CD4-positive, alpha-beta T cell treated with Interferon gamma for 1 hour (primary cell): ENCODE results near the gene EEF1AKMT1.
A peak's percentile ranks its signal among the peaks of the same experiment; 100 is the strongest.

Experiments used
- DNase-seq: peaks from one replicate; pipeline ENCODE4 v3.0.0-alpha.2; 2020

Gene EEF1AKMT1

DNA sequence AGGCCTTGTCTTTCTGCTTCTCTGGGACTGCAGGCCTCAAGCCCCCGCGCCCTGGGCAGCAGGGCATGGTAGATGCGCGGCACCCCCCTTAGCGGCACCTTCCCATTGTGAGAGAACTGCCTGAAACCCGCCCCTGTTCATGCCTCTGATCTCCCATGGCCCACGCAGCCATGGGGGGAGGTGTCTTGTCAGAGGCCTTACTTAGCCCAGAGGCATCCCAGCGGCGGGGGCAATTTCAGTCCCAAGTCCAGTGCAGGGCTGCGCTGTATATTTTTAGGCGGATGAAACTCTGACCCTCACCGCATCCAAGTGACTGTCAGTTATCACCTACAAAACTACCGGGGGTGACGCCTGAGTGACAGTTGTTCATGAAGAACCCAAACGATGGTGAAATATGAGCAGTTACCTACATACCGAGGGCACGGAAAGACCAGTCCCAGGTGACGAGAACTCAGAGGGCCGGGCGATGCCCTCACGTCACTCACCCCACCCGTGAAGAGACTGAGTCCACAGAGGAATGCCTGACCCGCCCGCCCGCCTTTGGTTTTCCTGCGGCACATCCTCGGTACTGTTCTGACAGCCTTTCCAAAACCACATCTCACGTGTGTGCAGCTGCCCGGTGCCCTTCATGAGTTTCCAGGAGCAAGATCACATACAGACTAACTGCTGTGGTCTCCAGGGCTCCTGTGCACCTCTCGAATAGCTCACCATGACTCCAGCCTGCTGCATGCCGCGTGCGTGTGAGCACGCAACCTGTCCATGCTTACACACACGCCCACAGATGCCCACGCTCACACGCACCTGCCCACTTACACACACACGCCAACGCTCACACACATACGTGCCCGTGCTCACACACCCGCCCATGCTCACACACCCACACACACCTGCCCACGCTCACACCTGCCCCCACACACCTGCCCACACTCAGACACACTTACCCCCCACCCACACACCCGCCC is 55.9 kb downstream of the EEF1AKMT1 start:
- no peak for DNase-seq

- DNase-seq = no peak
Observed at GRCh38 chr13:20716951-20717350, 56.8 kb downstream of the EEF1AKMT1 start.

- no peak for DNase-seq
Observed at GRCh38 chr13:20715330-20715712, 58.4 kb downstream of the EEF1AKMT1 start.

GRCh38 chr13:20714563-20715329 is 59.0 kb downstream of the EEF1AKMT1 start:
- DNase-seq = no peak

DNA sequence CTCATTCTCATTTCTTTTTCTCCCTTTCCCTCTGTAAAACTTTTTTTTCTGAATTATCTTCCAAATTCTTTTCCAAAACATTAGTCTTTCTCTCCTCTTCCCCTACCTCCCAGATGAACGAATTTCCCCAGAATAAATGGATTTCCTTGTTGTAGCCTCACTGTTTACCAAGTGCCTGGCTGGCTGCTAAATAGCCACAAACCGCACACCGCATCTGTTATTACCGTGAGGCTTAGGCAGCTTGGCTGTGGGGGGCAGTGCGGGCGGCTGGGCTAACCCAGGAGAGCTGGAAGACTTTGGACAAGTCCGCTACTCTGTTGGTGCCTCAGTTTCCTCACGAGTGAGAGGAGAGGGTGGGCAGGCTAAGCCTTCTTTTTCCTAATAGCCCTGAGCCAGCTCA is 59.6 kb downstream of the EEF1AKMT1 start:
- no peak for DNase-seq

DNA sequence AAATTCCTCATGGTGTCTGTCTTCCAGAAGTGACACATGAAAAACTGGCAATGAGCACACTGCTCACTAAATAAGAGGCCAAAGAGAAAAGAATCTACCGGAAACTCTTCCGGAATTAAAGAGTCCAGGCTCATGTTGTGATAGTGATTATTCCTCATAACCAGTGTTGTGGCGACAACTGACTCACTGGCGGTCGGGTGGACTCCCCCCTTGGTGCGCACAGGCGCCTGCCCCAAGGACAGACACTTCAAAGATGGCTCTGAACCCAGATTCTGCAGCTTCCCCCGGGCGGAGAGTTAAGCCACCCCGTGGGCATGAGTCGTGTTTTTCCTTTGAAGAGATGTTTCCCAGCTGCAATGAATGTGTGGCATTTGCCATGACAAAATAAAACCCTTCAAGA is 60.0 kb downstream of the EEF1AKMT1 start:
- DNase-seq = no peak

DNA sequence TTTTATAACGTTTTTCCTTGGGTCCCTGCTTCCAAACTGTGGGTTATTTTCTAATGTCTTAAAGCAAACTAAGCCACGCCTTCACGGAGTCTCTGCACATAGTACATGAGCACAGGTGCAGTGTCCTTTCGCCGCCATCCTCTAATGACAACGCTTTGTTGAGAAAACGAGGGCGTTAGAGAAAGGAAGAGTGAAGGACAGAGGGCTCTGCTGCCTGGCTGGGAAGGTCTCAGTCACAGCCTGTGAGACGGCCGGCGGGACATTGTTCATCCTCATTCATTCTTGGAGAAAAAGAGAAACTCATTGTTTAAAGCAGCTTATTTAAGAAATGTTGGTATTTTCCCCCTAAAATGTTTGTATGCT is 60.8 kb downstream of the EEF1AKMT1 start:
- DNase-seq = no peak

- no peak for DNase-seq
Observed at GRCh38 chr13:20711301-20712044, 62.3 kb downstream of the EEF1AKMT1 start.

DNA sequence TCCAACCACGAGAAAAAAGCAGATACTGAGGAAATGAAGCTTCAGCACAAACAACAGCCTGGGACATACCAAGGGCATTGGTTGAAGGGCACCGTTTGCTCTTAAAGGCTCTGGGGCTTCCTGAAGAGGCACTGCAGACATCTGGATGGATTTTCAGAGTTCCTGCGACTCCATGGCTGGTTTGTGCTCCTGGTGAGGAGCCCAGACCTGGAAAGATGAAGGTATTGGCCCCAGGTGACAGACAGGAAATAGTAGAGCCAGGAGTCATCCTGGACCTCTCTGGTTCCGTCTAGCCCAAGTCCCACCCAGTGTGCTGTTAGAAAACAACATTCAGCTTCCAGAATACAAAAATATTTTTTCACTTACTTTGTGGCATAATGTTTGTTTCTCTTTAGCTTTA is 64.0 kb downstream of the EEF1AKMT1 start:
- DNase-seq = no peak

GRCh38 chr13:20709369-20709768 is 64.4 kb downstream of the EEF1AKMT1 start:
- no peak for DNase-seq

GRCh38 chr13:20708216-20708615 is 65.5 kb downstream of the EEF1AKMT1 start:
- no peak for DNase-seq

DNA sequence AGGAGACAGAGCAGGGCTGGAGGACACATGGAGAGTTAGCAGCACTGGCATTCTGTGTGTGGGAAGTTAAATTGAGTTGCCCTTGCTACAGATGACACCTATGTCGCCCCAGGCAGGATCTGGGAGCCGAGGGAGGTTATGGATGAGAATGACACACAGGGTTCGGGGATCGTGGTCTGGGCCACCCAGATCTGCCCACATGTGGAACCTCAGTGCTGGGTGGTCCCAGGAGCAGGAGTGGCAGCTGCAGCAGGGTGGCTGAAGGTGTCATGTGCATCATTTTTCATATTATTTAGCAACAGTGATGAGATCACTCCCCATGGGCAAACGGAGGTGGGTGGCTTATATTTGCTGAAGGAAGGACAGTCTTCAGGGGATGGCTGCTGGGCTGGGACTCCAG is 67.1 kb downstream of the EEF1AKMT1 start:
- no peak for DNase-seq

DNA sequence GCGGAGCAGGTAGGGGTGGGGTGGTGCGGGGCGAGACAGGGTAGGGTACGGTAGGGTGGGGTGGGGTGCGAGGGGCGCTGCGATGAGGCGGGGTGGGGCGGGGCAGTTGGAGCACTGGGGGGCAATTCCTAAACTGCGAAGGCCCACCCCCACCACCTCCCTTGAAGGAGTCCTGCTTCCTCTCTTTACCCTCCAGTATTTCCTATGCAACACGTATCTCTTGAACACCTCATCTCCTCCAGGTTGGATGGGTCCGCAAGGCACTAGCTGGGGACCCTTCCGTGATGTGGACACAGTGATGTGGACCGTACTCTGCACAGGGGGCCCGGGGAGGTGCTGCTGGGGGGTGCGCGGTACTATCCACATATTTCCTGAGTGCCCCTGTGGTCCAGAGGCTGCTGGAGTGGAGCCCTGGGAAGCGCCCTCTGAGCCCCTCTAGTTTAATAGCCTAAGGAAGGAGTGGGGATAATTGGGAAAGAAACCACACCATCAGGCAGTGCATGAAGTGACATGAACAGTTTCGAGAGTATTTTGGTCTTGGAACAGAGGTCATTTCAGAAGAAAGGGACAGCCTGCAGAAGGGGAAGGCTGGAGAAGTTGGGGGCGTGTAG is 69.2 kb downstream of the EEF1AKMT1 start:
- no peak for DNase-seq

DNA sequence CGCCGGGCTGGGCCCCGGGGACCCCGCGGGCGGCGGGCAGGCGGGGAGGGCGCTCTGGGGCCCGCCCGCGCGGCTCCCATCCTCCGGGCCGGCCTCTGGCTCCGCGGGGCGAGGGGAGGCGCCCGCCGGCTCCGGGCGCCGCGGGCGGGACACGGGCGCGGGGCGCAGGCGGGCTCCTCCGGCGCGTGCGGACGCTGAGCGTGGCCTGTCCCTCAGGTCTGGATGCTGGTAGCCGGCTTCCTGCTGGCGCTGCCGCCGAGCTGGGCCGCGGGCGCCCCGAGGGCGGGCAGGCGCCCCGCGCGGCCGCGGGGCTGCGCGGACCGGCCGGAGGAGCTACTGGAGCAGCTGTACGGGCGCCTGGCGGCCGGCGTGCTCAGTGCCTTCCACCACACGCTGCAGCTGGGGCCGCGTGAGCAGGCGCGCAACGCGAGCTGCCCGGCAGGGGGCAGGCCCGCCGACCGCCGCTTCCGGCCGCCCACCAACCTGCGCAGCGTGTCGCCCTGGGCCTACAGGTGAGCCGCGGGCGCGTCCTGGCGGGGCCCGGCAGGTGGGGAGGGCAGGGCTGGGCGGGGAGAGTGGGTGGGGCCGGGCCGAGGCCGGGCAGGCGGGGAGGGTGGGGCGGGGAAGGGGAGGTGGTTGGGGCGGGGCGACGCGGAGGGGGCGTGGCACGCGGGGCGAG is 69.8 kb downstream of the EEF1AKMT1 start:
- DNase-seq = peak; percentile 83

- peak; percentile 22 for DNase-seq
Observed at GRCh38 chr13:20702915-20703779, 70.6 kb downstream of the EEF1AKMT1 start, which contains the start of gene IL17D. Gene IL17D, plus strand, starts transcription at chr13:20703699. Its CDS starts 303 bp downstream, at chr13:20704002.

- no peak for DNase-seq
Observed at GRCh38 chr13:20702530-20702914, 71.2 kb downstream of the EEF1AKMT1 start.

GRCh38 chr13:20701461-20701860 is 72.3 kb downstream of the EEF1AKMT1 start:
- DNase-seq = no peak

GRCh38 chr13:20700288-20700687 is 73.5 kb downstream of the EEF1AKMT1 start:
- no peak for DNase-seq

DNA sequence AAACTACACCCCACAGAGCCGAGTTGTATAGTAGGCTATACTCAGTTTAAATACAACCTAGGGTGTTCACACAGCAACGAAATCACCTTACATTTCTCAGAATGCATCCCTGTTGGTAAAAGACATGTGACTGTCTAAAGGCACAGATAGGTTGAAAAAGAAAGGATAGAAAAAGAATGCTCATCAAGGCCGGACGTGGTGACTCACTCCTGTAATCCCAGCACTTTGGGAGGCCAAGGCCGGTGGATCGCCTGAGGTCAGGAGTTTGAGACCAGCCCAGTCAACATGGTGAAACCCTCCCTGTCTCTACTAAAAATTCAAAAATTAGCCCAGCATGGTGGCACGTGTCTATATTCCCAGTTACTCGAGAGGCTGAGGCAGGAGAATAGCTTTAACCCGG is 74.0 kb downstream of the EEF1AKMT1 start:
- DNase-seq = no peak

DNA sequence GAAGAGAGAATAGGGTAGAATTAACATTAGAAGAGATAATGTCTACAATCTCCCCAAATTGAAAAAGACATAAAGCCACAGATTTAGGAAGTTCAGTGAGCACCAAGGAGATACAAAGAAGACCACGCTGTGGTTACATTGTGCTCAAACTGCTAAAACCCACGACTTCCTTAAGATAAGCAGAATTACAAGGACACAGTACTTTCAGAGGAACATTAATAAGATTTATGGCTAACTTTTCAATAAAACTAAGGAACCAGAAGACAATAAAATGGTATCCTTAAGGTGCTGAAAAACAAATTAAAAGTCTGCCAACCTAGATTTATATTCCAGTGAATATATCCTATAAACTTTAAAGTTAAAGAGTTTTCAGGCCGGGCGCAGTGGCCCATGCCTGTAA is 77.7 kb downstream of the EEF1AKMT1 start:
- DNase-seq = no peak

DNA sequence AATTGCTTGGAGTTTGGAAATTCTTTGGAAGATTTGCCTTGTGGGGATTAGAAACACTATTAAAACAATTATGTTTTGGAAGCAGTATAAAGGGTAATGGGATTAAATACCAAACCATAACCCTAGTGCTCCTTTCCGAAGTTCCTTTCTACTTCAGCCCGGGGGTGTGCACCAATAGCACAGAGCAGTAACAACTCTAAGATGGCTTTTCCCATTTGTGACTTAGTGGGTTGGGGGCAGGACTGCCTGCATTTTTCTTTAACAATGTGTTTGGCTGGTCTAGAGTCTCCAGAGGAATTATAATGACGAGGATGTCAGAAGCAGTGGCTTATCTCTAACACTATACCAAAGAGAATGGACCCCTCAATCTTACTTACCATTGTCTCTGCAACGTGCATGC is 82.1 kb downstream of the EEF1AKMT1 start:
- DNase-seq = no peak
